ENCODE results near the gene SLC35B2.

Gene SLC35B2

DNA sequence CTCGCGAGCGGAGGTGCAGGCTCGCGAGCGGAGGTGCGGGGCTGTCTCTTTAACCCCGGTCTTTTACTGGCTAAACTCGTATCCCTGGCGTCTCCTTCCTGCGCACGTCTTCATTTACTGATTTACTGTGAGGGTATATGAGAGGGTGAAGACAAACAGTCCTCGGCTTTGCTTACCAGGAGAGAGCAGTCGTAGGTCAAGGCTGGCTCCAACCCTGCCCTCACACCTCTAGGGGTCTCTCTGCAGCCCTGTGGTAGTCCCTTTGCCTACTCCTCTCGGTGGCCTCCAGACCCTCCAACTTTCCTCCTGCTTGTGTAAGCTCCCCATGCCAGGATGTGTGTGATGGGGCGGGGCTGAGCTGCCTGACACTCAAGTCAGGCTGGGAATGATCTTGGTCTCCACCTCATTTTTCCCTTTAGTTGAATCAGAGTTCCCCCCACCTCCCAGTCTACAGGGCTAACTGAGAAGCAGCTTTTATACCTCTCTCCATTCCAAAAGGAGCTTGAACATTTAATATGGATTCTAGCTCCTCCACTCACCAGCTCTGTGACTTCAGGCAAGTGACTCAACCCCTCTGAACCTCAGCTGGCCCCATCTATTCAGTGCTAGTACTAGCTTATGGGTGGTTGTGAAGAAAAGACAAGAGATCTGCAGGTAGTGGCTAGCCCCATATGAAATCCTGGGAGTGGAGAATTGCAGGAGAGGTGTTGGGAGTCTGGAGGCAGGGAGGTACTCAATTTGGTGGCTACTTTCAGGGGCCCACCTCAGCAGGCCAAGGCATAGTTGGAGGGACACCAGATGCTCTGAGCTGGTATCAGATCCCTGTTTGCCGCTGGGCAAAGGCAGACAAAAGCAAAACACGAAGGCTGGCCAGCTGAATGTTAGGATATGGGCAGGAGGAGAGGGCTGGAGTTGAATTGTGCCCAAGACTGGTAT, 33.0 kb downstream of the SLC35B2 start:
- no peak for DNase-seq (ENCODE audit: low read depth in 2 of 2, low spot score in 1 of 2)

DNA sequence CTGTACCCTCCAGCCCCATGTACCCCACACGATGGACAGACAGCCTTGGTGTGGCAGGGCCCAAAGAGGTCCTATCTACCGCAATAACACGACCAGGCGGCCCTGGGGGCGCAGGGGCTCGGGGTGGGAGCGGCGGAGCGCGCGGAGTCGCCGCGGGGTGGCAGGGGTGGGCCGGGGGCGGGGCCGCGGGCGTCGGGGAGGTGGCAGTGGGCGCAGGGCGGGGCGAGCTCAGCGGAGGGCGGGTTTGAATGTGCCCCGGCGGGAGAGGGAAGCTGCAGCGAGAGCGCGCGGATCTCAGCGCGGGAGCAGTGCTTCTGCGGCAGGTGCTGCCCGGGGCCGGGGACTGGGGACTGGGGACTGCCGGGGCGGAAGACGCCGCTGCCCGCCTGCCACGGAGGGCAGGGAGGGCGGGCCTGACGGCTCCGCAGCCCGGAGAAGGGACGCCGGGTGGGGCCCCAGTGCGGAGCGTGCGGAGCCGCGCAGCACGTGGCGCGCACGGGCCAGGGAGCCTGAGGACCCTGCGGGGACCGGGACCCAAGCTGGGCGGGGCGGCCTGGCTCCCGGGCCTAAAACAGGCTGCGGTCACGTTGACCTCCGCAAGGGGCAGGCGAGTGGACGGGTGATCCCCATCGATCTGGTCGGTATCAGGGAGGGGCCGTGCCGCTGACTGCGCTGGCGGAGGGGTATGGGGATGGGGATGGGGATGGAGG, 33.9 kb downstream of the SLC35B2 start, which contains the start of gene SLC29A1:
Gene SLC29A1 (plus strand): TSS at position 277 of the 710 bp plus-strand sequence. CDS start 3,719 bp downstream, outside the sequence.
- DNase-seq (ENCODE audit: low read depth in 2 of 2, low spot score in 1 of 2) = peak; percentile 56 to 66

DNA sequence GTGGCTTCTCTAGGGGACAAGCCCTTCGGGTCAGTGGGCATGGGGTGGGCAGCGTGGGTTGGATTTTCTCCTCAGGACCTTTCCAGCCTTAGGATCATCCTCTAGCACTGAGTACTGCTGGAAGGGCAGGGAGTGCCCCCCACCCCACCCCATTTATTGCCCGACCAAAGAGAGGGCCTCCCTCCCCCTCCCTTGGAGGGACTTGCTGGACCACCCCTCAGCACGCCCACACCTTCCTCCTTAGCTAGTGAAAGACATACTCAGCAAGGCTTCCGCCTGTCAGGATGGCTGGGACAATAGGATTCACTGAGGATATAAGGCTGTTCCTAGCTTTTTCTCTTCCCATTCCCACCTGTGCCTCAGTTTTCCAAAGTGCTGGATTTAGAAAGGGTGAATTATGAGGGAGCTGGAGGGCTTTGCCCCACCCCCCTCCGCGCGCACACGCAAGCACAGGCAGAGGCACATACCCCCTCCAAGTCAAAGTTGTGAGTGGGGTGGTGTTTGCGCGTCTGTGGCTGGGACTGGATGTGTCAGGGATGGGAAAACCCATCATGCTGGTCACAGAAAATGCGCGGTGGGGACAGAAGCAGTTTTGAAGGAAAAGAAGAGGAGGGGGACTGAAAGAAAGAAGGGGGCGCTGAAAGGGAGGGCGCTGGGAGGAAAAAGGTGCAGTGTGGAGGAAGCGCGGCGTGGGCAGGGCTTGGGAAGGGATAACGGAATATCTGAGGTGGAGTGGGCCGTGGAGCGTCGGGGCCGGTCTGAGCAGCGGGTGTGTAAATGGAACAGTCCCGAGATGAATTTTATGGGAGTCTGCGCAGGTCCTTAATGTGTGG, 34.6 kb downstream of the SLC35B2 start:
- no peak for DNase-seq (ENCODE audit: low read depth in 2 of 2, low spot score in 1 of 2)

- DNase-seq (ENCODE audit: low read depth in 2 of 2, low spot score in 1 of 2) = no peak
These were observed 35.4 kb downstream of the SLC35B2 start for GRCh38 chr6:44221961-44222335.

- DNase-seq (ENCODE audit: low read depth in 2 of 2, low spot score in 1 of 2) = peak; percentile 38 to 53
These were observed 35.9 kb downstream of the SLC35B2 start for GRCh38 chr6:44221291-44221960.

DNA sequence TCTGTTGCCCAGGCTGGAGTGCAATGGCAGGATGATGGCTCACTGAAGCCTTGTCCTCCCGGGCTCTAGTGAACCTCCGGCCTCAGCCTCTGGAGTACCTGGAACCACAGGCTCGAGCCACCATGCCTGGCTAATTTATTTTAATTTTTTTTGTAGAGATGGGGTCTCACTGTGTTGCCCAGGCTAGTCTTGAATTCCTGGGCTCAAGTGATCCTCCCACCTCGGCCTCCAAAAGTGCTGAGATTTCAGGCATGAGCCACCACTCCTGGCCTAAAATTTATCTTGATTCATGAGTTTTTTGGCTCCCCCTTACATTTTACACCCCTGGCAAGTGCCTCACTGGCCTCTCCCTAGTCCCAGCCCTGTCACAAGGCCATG, 36.4 kb downstream of the SLC35B2 start:
- no peak for DNase-seq (ENCODE audit: low read depth in 2 of 2, low spot score in 1 of 2)

- DNase-seq (ENCODE audit: low read depth in 2 of 2, low spot score in 1 of 2) = no peak
These were observed 37.2 kb downstream of the SLC35B2 start for GRCh38 chr6:44219815-44220784.

- DNase-seq (ENCODE audit: low read depth in 2 of 2, low spot score in 1 of 2) = no peak
These were observed 38.1 kb downstream of the SLC35B2 start for GRCh38 chr6:44219053-44219814.

DNA sequence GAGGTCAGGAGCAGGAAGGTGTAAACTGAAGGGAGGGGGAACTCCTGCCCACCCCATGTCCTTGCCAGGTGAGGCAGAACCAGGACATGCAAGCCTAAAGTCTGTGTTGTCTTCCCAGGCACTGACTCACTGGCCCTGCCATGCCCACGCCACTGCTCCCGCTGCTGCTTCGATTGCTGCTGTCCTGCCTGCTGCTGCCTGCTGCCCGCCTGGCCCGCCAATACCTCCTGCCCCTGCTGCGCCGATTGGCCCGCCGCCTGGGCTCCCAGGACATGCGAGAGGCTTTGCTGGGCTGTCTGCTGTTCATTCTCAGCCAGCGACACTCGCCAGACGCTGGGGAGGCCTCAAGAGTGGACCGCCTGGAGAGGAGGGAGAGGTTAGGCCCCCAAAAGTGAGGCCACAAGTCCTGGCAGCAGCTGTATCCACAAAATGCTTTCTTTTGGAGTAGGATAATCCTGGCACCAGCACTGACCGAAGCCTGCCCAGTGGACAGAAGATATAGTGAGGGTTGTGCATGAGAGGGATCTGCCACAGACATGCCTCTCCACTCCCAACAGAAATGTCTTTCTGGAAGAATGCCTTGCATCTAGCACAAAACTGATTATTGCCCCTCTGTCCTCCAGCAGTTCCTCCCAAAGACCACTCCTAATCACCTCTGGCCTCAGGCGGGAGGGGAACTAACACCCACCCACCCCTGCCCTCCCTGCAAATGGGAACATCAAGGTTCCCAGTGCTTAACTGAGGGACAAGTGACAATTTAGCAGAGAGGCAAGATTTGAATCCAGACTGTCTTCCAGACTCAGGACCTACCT, 39.8 kb downstream of the SLC35B2 start:
- no peak for DNase-seq (ENCODE audit: low read depth in 2 of 2, low spot score in 1 of 2)

DNA sequence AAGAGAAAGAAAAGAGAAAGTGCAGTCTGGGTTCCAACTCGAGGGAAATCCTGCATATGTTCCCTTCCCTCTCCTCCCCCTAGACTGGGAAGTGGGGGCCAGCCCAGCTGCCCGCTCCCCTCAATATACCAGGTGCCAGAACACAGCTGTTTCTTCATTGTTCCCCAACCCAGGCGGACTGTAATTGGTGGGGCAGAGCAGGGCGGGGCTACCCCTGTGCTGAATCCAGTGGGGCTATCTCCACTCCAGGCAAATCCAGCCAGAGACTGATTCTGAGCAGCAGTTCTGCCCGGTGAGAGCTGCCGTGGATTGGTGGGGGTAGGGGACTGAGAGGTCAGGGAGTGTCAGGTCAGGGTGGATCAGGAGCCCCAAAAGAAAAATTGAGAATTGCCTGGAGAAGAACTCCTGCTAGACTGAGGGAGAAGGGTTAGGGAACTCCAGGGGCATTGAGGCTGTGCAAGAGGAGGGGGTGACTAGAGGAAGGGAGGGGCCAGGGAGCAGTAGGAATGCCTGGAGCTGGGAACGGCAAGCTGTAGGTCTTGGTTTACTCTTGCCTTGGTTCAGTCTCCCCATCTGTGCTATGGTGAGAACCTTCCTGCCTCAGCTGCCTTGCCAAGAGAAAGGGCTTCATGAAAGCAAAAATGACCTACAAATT, 40.5 kb downstream of the SLC35B2 start, which contains the start of gene MYMX:
Gene MYMX (plus strand): TSS at position 250 of the 655 bp plus-strand sequence. CDS start 546 bp downstream, outside the sequence.
- DNase-seq (ENCODE audit: low read depth in 2 of 2, low spot score in 1 of 2) = no peak

- DNase-seq (ENCODE audit: low read depth in 2 of 2, low spot score in 1 of 2) = no peak
These were observed 43.0 kb downstream of the SLC35B2 start for GRCh38 chr6:44214307-44214706.

DNA sequence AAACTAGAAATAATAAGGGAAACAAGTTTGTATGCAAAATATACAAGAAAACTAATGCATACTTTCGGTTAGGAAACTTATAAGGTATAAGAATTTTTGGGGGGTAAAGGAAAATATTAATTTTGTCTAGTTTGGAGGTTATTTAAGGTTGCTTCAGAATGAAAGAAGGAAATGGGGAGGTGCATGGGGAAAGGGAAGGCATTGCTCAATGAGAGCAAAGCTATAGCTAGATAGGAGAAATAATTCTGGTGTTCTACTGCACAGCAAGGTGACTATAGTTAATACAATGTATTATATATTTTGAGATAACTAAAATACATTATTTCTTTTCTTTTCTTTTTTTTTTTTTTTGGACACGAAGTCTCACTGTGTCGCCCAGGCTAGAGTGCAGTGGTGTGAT, 46.0 kb downstream of the SLC35B2 start:
- no peak for DNase-seq (ENCODE audit: low read depth in 2 of 2, low spot score in 1 of 2)

DNA sequence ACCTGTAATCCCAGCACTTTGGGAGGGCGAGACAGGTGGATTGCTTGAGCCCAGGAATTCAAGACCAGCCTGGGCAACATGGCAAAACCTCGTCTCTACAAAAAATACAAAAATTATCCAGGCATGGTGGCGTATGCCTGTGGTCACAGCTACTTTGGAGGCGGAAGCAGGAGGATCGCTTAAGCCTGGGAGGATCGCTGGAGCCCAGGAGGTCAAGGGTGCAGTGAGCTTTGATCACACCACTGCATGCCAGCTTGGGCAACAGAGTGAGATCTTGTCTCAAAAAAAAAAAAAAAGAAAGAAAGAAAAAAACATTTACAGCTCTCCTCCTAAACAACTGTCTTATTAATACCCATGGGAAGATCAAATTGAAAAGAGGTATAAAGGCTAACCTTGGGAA, 49.4 kb downstream of the SLC35B2 start:
- DNase-seq (ENCODE audit: low read depth in 2 of 2, low spot score in 1 of 2) = no peak

All from stimulated activated CD8-positive, alpha-beta memory T cell treated with anti-CD3 and anti-CD28 coated beads, Interleukin-4, amount 100 ng/mL, for 1 hour (primary cell).